ENCODE results near the gene GRAMD2B.
A peak's percentile ranks its signal among the peaks of the same experiment; 100 is the strongest.
"Not testable (repeated sequence)": the region's sequence is repeated elsewhere in the genome, so short reads cannot be mapped to it uniquely, and the experiment has no call there.

GRAMD2B gene, protein sequence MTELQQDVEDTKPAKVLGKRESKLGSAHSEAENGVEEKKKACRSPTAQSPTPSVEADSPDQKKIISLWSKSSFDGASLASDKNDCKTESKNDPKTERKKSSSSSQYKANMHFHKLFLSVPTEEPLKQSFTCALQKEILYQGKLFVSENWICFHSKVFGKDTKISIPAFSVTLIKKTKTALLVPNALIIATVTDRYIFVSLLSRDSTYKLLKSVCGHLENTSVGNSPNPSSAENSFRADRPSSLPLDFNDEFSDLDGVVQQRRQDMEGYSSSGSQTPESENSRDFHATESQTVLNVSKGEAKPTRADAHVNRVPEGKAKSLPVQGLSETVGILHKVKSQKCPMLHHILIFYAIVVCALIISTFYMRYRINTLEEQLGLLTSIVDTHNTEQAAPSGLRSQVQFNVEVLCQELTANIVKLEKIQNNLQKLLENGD

GRCh38 chr5:126422994-126423788, at the start of gene GRAMD2B:
Gene GRAMD2B, plus strand, starts transcription at chr5:126423409. Its CDS starts 198 bp downstream, at chr5:126423607.
- peak; percentile 69 for DNase-seq

DNA sequence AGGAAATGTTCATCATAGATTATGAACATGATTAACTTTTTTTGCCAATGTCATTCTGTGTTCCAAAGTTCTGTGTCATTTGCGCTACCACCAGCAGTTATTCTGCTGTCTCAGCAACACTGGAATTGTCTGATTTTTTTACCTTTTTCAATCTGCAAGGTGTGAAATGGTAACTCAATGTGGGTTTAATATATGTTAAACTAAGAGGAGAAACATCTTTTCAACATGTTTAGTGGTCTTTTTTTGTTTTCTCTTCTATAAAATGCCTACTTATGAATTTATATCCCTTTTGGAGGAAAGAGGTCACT, 49.1 kb upstream of the GRAMD2B start:
- DNase-seq = no peak

DNA sequence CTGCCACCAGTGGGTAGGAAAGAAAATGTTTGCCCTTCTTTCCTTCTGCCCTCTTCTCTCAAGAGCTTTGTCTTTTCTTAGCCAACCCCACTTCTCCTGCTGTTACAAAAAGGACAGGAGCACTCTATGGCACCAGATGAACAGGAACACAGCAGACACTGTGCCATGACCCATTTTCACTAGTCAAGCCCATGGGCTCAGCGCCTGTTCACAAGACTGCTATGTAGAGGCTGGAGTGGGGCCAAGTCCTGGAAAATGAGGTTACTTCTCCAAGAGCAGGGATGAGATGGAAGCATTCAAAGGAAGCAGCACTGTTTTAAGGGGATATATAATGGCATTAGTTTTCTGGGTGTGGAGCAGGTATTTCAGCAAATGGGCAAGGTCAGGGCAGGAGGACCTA, 46.8 kb upstream of the GRAMD2B start:
- no peak for DNase-seq

- no peak for DNase-seq
Measured at GRCh38 chr5:126377424-126377823, 45.8 kb upstream of the GRAMD2B start.

DNA sequence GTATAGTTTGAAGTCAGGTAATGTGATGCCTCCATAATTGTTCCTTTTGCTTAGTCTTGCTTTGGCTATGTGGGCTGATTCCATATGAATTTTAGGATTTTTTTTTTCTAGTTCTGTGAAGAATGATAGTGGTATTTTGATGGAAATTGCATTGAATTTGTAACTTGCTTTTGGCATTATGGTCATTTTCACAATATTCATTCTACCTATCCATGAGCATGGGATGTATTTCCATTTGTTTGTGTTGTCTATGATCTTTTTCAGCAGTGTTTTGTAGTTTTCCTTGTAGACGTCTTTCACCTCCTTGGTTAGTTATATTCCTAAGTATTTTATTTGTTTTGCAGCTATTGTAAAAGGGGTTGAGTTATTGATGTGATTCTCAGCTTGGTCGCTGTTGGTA, 42.9 kb upstream of the GRAMD2B start:
- not testable (repeated sequence) for DNase-seq

DNA sequence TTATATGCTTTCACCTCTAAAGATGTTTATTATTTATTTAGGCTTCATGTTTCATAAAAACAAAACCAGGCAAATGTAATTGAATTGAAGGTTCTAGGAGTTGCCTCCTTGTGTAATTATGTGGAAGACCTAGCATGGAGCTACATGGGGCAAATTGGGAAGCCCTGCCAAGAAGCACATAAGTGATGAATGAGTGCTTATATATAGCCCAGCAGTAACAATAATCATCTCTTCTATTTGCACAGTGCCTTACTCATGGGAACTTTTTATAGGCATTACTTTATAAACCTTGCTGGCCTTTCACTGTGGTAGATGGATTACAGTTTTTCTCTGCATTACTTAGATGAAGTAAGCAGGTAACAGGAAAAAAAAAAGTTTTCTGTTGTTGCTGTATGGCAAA, 40.0 kb upstream of the GRAMD2B start:
- no peak for DNase-seq

GRCh38 chr5:126383776-126384175, 39.4 kb upstream of the GRAMD2B start:
- no peak for DNase-seq

DNA sequence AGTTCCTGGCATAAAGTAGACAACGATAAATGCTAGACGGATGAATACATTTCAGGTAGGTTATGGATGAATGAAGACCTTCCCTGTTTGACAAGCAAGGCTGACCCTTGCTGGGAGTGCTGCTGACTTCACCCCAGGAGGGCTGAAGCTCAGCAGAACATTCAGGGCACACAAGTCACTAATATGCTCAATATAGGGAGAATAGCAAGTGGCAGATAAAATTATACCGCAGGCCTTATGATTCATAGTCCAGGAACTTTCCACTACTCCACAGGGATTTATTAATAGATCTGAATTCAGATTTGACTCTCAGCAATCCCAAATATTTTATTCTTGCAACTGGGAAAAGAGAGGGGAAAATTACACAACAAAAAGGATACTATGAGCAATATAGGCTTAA, 38.2 kb upstream of the GRAMD2B start:
- no peak for DNase-seq

GRCh38 chr5:126385524-126386502, 37.4 kb upstream of the GRAMD2B start:
- no peak for DNase-seq

- DNase-seq = no peak
Measured at GRCh38 chr5:126389179-126389578, 34.0 kb upstream of the GRAMD2B start.

GRCh38 chr5:126390051-126390450, 33.2 kb upstream of the GRAMD2B start:
- DNase-seq = no peak

GRCh38 chr5:126391386-126391785, 31.8 kb upstream of the GRAMD2B start:
- DNase-seq = no peak

DNA sequence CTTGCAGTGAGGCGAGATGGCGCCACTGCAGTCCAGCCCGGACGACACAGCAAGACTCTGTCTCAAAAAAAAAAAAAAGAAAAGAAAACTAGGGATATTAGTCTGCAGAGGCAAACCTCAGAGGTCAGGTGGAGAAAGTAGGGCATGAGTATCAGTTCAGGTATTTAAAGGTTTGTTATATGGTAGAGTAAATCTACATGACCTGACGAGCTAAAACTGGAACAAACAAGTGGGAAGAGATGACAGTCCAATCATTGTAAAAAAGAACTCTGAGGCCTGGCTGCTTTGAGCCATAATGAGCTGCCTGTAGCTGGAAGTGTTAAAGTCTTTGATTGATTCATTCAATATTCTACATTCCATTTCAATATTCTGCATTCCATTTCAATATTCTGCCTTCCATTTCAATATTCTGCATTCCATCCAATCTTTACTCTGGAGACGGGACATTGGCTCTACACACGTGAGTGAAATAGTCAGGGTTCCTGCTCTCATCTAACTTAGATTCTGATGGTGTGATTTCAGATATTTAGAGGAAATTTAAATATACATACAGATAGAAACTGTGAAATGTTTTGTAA, 28.9 kb upstream of the GRAMD2B start:
- DNase-seq = no peak

DNA sequence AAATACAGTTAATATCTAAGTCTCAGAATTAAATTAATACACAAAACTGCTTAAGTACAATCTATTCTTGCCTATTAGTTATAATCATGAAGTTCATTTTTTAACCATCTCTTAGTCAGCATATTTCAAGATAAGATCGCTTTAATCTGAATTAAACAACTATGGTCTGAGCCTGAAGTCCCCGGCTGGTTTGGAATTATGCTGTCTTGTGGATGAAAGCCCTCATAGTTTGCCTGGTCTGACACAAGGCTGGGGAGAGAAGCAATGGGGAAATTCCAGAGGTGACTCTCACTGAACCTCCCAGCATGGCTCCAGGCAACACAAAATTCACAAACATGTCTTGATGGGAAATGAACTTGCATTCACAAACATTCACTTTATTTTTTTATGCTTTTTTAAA, 28.0 kb upstream of the GRAMD2B start:
- DNase-seq = no peak

DNA sequence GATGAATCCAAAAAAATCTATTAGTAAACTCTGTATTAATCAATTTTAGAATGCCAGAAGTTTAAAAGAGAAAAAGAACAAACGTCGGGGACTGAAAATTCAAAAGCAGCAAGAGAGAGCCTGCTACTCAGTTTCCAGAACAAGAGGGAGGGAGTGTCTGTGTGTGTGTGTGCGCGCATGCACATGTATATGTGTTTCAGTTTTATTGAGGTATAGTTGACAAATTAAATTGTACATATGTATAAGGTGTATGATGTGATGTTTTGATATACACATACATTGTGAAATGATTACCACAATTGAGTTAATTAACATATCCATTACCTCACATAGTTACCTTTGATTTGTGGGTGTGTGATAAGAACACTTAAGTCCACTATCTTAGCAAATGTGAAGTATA, 27.6 kb upstream of the GRAMD2B start:
- no peak for DNase-seq

DNA sequence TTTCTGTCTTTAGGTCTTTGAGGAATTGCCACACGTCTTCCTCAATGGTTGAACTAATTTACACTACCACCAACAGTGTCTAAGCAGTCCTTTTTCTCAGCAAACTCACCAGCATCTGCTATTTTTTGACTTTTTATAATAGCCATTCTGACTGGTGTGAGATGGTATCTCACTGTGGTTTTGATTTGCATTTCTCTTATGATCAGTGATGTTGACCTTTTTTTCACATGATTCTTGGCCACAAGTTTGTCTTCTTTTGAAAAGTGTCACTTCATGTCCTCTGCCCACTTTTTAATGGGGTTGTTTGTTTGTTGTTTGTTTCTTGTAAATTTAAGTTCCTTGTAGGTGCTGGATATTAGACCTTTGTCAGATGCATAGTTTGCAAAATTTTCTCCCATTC, 26.5 kb upstream of the GRAMD2B start:
- DNase-seq = not testable (repeated sequence)

DNA sequence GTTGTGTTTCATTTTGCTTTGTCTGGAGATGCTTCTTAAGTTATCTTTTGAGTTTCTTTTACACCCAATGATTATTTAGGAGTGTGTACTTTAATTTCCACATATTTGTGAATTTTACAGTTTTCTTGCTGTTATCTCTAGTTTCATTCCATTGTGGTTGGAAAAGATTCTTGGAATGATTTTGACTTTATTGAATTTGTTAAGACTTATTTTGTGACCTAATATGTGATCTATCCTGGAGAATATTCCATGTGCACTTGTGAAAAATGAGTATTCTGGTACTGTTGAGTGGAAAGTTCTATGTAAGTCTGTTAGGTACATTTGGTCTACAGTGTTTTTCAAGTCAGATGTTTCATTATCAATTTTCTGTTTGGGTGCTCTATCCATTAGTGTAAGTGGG, 24.4 kb upstream of the GRAMD2B start:
- no peak for DNase-seq

DNA sequence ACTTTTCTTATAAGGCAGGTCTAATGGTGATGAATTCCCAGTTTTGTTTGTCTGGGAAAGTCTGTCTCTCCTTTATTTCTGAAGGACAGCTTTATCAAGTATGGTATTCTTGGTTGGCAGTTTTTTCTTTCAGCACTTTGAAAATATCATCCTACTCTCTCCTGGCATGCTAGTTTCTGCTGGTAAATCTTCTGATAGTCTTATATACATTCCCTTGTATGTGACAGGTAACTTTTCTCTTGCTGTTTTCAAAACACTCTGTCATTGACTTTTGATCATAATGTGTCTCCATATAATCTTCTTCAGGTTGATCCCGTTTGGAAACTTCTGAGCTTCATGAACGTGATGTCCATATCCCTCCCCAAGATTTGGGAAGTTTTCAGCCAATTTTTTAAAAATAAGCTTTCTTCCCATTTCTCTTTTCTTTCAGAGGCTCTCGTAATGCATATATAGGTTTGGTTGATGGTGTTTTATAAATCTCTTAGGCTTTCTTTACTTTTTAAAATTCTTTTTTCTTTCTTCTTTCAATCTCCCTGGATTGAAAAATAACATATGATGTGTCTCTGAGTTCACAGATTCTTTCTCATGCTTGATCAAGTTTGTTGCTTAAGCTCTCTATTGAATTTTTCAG, 22.5 kb upstream of the GRAMD2B start:
- DNase-seq = no peak

DNA sequence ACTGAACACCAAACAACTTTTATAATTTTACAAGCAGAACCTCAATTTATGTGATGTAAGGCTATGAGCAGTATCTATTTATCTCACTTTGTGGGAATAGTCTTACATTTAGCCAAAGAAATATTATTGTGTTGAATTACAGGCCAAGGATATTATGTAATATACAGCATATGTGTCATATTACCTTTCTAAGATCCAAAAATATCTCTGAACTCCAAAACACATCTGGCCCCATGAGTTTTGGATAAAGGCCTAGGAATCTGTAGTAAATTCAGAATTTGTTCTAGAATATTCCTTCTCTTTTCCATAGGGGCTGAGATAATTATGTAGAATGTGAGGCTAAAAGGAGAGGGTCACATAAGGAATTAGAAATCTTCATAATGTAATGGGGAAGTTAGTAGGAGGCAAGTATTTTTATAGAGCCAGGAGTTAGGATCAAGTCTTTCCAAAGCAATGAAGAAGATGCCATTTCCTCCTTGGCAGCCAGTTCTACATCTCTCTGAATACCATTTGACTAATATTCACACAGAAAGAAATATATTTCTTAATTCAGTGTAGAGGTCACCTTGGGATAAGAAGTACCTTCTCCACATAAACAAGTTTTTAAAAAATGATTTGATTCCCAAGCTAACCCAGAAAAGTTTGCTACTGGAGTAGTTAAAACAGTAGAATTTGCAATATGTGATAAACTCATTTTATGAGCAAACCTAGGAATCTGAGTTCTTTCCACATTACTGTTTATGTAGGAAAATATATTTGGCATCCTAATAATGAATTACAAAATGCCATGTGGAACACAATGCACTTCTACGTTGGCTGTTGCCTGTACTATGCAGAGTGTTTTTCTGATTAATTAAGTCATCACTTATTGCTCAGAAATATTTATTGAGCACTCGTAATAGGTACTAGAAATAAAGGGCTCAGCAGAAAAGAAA, 20.3 kb upstream of the GRAMD2B start:
- no peak for DNase-seq

- no peak for DNase-seq
Measured at GRCh38 chr5:126403876-126404275, 19.3 kb upstream of the GRAMD2B start.

GRCh38 chr5:126410623-126411022, 12.6 kb upstream of the GRAMD2B start:
- no peak for DNase-seq

Measured in NCI-H1105 (cell line).